Fibroblast of pulmonary artery (primary cell): ENCODE data around the gene PIP5K1A.
A peak's percentile ranks its signal among the peaks of the same experiment; 100 is the strongest.
"Not testable (repeated sequence)": the region's sequence is repeated elsewhere in the genome, so short reads cannot be mapped to it uniquely, and the experiment has no call there.

Source experiments
- DNase-seq: peaks from one replicate; pipeline ENCODE4 v3.0.0-alpha.2; 2010; ENCODE audit warnings: low read depth
- H3K4me3 ChIP-seq: replicated peaks from 2 replicates; pipeline ENCODE4 v1.5.1; 2011; ENCODE audit warnings: low read depth, mild to moderate bottlenecking, control low read depth, low read length, moderate library complexity
- CTCF ChIP-seq: IDR thresholded peaks from 2 replicates; pipeline ENCODE4 v1.5.1; 2011; ENCODE audit warnings: mild to moderate bottlenecking, control low read depth, low read length, inconsistent platforms; ENCODE audit errors: missing control alignments

The PIP5K1A gene

GRCh38 chr1:151192047-151192446 lies 6.3 kb upstream of the PIP5K1A start:
- no peak overlapping the region for H3K4me3 ChIP-seq
- TF ChIP-seq CTCF = no peak
- DNase-seq = no peak

GRCh38 chr1:151193304-151193703 lies 5.0 kb upstream of the PIP5K1A start:
- no peak for DNase-seq
- H3K4me3 ChIP-seq = no peak overlapping the region
- no peak for TF ChIP-seq CTCF

GRCh38 chr1:151193856-151194255 lies 4.5 kb upstream of the PIP5K1A start:
- DNase-seq = no peak
- no peak for TF ChIP-seq CTCF
- H3K4me3 ChIP-seq = no peak overlapping the region

GRCh38 chr1:151194894-151195594 lies 3.3 kb upstream of the PIP5K1A start:
- peak; percentile 93 for DNase-seq
- H3K4me3 ChIP-seq = not testable (repeated sequence)

GRCh38 chr1:151196292-151196800 lies 2.0 kb upstream of the PIP5K1A start:
- TF ChIP-seq CTCF = peak; percentile 61
- no peak overlapping the region for H3K4me3 ChIP-seq
- peak; percentile 91 for DNase-seq

GRCh38 chr1:151197863-151198253 lies 494 bp upstream of the PIP5K1A start:
- no peak for TF ChIP-seq CTCF
- peak overlapping the region; percentile 100 for H3K4me3 ChIP-seq
- no peak for DNase-seq

- no peak for TF ChIP-seq CTCF
These were observed 1.7 kb downstream of the PIP5K1A start for GRCh38 chr1:151199873-151200581.

GRCh38 chr1:151205381-151205965 lies 7.1 kb downstream of the PIP5K1A start:
- not testable (repeated sequence) for H3K4me3 ChIP-seq, DNase-seq

More at GRCh38 chr1:151199873-151200581, 1.7 kb downstream of the PIP5K1A start:
- peak overlapping the region; percentile 100 for H3K4me3 ChIP-seq
- peak; percentile 92 for DNase-seq
